Measurements from ENCODE around the gene TMEM150C. TPM values are rescaled to one million over a fixed set of nuclear protein-coding genes. Genes with fewer than 3 reads are reported as not detected.
"Not testable (repeated sequence)": the region's sequence is repeated elsewhere in the genome, so short reads cannot be mapped to it uniquely, and the experiment has no call there.

Gene TMEM150C
- total RNA-seq, 1 donor from 2014 or later = 1.3 TPM

DNA sequence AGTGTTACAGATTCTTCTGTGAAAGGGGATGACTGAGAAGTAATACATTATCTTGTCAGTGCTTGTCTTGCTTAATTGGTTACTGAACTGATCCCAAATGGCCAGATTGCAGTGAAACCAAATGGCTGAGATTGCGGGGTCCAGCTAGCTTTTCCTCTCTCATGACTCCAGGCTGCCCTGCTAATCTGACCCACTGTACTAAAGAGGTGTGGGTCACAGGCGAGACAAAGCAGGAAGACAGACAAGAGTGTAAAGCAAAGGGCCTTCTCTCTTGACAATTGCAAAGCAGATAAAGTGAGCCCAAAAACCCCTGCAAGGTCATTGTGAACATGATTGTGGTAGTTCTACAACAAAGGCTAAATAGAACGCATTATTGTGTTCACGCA is 2.1 kb downstream of the TMEM150C start:
- peaks cover 20% of the 10 kb centered on the region for H3K27me3 Mint-ChIP-seq (ENCODE audit: unreplicated experiment)
- no peaks in the 10 kb centered on the region for H3K36me3 Mint-ChIP-seq (ENCODE audit: unreplicated experiment)
- H3K4me1 Mint-ChIP-seq (ENCODE audit: unreplicated experiment) = peaks cover 15% of the 10 kb centered on the region
- H3K4me3 Mint-ChIP-seq (ENCODE audit: unreplicated experiment) = no peak overlapping the region
- H3K9me3 Mint-ChIP-seq (ENCODE audit: unreplicated experiment) = no peaks in the 10 kb centered on the region
- no peak overlapping the region for H3K27ac Mint-ChIP-seq (ENCODE audit: unreplicated experiment)
- no peak for DNase-seq (ENCODE audit: extremely low spot score, unreplicated experiment)
- TF ChIP-seq, protein P1, sequence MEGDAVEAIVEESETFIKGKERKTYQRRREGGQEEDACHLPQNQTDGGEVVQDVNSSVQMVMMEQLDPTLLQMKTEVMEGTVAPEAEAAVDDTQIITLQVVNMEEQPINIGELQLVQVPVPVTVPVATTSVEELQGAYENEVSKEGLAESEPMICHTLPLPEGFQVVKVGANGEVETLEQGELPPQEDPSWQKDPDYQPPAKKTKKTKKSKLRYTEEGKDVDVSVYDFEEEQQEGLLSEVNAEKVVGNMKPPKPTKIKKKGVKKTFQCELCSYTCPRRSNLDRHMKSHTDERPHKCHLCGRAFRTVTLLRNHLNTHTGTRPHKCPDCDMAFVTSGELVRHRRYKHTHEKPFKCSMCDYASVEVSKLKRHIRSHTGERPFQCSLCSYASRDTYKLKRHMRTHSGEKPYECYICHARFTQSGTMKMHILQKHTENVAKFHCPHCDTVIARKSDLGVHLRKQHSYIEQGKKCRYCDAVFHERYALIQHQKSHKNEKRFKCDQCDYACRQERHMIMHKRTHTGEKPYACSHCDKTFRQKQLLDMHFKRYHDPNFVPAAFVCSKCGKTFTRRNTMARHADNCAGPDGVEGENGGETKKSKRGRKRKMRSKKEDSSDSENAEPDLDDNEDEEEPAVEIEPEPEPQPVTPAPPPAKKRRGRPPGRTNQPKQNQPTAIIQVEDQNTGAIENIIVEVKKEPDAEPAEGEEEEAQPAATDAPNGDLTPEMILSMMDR (IDR thresholded peaks at IDR 0.05) = no peak

DNA sequence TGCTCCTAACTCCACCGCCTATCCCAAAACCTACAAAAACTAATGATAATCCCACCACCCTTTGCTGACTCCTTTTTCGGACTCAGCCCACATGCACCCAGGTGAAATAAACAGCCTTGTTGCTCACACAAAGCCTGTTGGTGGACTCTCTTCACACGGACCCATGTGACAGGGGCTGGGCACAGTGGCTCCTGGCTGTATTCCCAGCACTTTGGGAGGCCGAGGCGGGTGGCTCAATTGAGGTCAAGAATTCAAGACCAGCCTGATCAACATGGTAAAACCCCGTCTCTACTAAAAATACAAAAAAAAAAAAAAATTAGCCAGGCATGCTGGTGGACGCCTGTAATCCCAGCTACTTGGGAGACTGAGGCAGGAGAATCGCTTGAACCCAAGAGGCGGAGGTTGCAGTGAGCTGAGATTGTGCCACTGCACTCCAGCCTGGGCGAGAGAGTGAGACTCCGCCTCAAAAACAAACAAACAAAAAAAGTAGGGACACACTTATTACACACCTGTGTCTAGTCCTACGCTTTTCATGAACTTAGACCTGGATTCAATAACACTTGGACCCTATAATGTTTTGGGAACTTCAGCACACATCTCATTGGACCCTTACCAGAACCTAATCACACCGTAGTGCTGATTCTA is 2.6 kb downstream of the TMEM150C start:
- Mint-ChIP-seq H3K4me1 (ENCODE audit: unreplicated experiment) (peaks cover 15% of the 10 kb centered on the region), H3K27me3 (ENCODE audit: unreplicated experiment) (peaks cover 20% of the 10 kb centered on the region)
- H3K27ac Mint-ChIP-seq (ENCODE audit: unreplicated experiment); H3K36me3 Mint-ChIP-seq (ENCODE audit: unreplicated experiment); DNase-seq (ENCODE audit: extremely low spot score, unreplicated experiment); H3K4me3 Mint-ChIP-seq (ENCODE audit: unreplicated experiment); H3K9me3 Mint-ChIP-seq (ENCODE audit: unreplicated experiment): not testable (repeated sequence)

DNA sequence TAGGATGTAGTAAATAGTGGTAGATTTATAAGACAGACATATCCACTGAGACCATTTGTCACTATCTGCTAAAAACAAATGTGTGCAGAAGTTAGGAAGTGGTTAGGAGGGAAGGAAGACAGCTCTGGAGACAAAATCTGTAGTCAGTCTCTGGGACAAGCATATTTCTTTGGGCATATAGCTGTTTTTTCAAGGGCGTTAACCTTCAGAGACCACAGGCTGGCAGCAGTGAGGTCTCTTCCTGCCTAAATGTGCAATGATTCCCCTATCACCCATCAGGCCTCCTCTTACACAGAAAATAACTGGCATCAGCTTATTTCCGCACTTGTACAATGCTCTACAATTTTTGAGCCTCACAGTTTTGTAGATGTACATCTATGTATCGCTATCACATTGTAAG is 6.5 kb downstream of the TMEM150C start:
- peaks cover 4% of the 10 kb centered on the region for H3K4me1 Mint-ChIP-seq (ENCODE audit: unreplicated experiment)
- no peak overlapping the region for H3K4me3 Mint-ChIP-seq (ENCODE audit: unreplicated experiment)
- H3K27me3 Mint-ChIP-seq (ENCODE audit: unreplicated experiment) = peaks cover 7% of the 10 kb centered on the region
- H3K27ac Mint-ChIP-seq (ENCODE audit: unreplicated experiment) = no peak overlapping the region
- DNase-seq (ENCODE audit: extremely low spot score, unreplicated experiment) = no peak
- TF ChIP-seq, protein P1 (IDR thresholded peaks at IDR 0.05) = peak; percentile 44
- H3K9me3 Mint-ChIP-seq (ENCODE audit: unreplicated experiment) = no peaks in the 10 kb centered on the region
- H3K36me3 Mint-ChIP-seq (ENCODE audit: unreplicated experiment) = no peaks in the 10 kb centered on the region

DNA sequence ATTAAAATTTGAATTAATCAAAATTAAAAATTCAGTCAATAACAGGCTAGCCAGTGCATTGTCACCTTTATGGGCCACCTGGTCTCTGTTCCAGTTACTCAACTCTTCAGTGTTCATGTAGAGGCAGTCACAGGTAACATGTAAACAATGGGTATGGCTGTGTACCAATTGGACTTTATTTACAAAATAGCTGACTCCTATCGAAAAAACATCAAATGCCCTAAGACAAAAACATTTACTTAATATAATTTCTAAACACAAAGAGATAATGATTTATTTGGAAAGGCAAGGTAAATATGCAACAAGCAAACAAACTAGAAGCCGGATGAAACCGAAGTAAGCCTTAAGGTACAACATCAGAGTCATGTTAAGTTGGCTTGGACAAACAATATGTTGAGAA is 8.8 kb downstream of the TMEM150C start:
- peaks cover 3% of the 10 kb centered on the region for H3K27me3 Mint-ChIP-seq (ENCODE audit: unreplicated experiment)
- TF ChIP-seq, protein P1 (IDR thresholded peaks at IDR 0.05) = no peak
- no peak for DNase-seq (ENCODE audit: extremely low spot score, unreplicated experiment)

DNA sequence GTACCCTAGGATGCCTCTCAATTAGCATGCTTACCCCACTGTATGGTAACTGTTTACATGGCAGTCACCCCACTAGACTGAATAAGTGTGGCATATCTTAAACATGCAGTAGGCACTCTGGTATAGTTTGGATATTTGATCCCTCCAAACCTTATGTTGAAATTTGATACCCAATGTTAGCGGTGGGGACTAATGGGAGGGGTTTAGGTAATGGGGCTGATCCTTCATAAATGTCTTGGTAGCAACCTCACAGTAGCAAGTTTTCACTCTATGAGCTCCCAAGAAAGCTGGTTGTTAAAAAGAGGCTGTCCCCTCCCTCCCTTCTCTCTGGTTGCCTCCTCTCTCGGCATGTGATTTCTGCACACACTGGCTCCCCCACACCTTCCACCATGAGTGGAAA is 10.1 kb downstream of the TMEM150C start:
- H3K27ac Mint-ChIP-seq (ENCODE audit: unreplicated experiment) = no peak overlapping the region
- H3K9me3 Mint-ChIP-seq (ENCODE audit: unreplicated experiment) = no peaks in the 10 kb centered on the region

More for the DNA sequence above, 8.8 kb downstream of the TMEM150C start:
- Mint-ChIP-seq H3K4me3 (ENCODE audit: unreplicated experiment) (no peak overlapping the region), H3K4me1 (ENCODE audit: unreplicated experiment) (peaks cover 4% of the 10 kb centered on the region), H3K9me3 (ENCODE audit: unreplicated experiment) (no peaks in the 10 kb centered on the region), H3K27ac (ENCODE audit: unreplicated experiment) (no peak overlapping the region), H3K36me3 (ENCODE audit: unreplicated experiment) (no peaks in the 10 kb centered on the region)

DNA sequence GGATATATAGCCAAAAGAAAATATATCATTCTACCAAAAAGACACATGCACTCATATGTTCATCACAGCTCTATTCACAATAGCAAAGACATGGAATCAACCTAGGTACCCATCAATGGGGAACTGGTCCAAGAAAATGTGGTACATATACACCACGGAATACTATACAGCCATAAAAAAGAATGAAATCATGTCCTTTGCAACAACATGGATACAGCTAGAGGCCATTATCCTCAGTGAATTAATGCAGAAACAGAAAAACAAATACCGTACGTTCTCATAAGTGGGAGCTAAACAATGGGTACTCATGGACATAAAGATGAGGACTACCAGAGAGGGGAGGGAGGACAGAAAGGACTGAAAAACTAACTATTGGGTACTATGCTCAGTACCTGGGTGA is 13.9 kb downstream of the TMEM150C start:
- not testable (repeated sequence) for H3K36me3 Mint-ChIP-seq (ENCODE audit: unreplicated experiment); H3K4me3 Mint-ChIP-seq (ENCODE audit: unreplicated experiment)

More for the DNA sequence above, 10.1 kb downstream of the TMEM150C start:
- Mint-ChIP-seq H3K36me3 (ENCODE audit: unreplicated experiment) (no peaks in the 10 kb centered on the region), H3K4me3 (ENCODE audit: unreplicated experiment) (no peak overlapping the region), H3K4me1 (ENCODE audit: unreplicated experiment) (peaks cover 4% of the 10 kb centered on the region), H3K27me3 (ENCODE audit: unreplicated experiment) (no peaks in the 10 kb centered on the region)
- TF ChIP-seq, protein P1 (IDR thresholded peaks at IDR 0.05) = no peak
- DNase-seq (ENCODE audit: extremely low spot score, unreplicated experiment) = no peak

More for the DNA sequence above, 13.9 kb downstream of the TMEM150C start:
- H3K27me3 Mint-ChIP-seq (ENCODE audit: unreplicated experiment); DNase-seq (ENCODE audit: extremely low spot score, unreplicated experiment); H3K27ac Mint-ChIP-seq (ENCODE audit: unreplicated experiment); H3K9me3 Mint-ChIP-seq (ENCODE audit: unreplicated experiment); H3K4me1 Mint-ChIP-seq (ENCODE audit: unreplicated experiment): not testable (repeated sequence)
